Stimulated activated naive CD8-positive, alpha-beta T cell treated with anti-CD3 and anti-CD28 coated beads, Interleukin-15, Interleukin-2, amounts not matched to agents 100 U/mL and 50 U/mL, for 24 hours (primary cell): ENCODE data around the gene ZNF577.

Source experiments
- ATAC-seq: fragments of 150-1000 bp; cut with Tn5 transposase; one replicate; pipeline ENCODE4 v1.10.0; 2021
- DNase-seq: peaks from one replicate; pipeline ENCODE4 v3.0.0; 2021

Gene ZNF577

GRCh38 chr19:51861870-51862622 is 25.7 kb downstream of the ZNF577 start:
- ATAC-seq (no peak), DNase-seq (no peak)

GRCh38 chr19:51837145-51837544 is 50.6 kb downstream of the ZNF577 start:
- DNase-seq (no peak), ATAC-seq (no peak)

- ATAC-seq (no peak), DNase-seq (no peak)
Measured at GRCh38 chr19:51830274-51830673, 57.5 kb downstream of the ZNF577 start.

GRCh38 chr19:51824281-51825005 is 63.3 kb downstream of the ZNF577 start:
- no peak for ATAC-seq
- no peak for DNase-seq

DNA sequence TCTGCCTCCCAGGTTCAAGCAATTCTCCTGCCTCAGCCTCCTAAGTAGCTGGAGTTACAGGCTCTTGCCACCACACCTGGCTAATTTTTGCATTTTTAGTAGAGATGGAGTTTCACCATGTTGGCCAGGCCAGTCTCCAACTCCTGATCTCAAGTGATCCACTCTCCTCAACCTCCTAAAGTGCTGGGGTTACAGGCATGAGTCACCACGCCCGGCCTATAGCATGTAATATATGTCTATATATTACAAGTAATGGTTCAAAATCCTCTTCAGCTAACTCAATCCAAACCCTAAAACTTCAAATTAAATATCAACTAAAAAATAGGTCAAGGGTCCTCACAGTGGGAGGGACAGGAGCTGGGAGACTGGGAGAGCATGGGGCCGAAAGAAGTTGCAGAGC is 64.8 kb downstream of the ZNF577 start:
- DNase-seq = no peak

DNA sequence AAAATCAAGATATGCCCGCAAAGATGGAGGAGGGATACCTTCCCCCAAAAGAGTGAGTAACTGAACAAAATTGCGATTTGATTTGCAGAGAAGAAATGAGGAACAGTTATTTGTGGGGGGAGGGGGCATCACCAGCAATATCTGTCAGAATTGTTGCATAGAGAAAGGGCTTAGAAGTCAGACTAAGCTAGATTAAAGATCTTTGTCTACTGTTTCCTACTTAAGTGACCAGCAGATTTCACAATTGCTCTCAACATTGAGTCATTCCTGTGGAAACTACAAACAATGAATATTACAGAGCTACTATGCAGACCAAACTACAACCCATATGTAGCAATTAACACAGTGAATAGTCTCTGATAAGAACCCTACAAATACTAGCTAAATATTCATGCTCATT is 65.4 kb downstream of the ZNF577 start:
- no peak for ATAC-seq
- DNase-seq = no peak

More for the DNA sequence above, 64.8 kb downstream of the ZNF577 start:
- no peak for ATAC-seq

- ATAC-seq = no peak
- DNase-seq = no peak
Measured at GRCh38 chr19:51821921-51822320, 65.8 kb downstream of the ZNF577 start.

- no peak for ATAC-seq
- DNase-seq = no peak
Measured at GRCh38 chr19:51821456-51821855, 66.3 kb downstream of the ZNF577 start.
